ENCODE results near the gene TDP1.

Gene TDP1

GRCh38 chr14:89955745-89956660 lies at the start of gene TDP1:
TDP1 (plus strand) TSS chr14:89955927; CDS start chr14:89963115, 7,188 bp downstream.
- peak; percentile 98 for DNase-seq (ENCODE audit: low spot score)

DNA sequence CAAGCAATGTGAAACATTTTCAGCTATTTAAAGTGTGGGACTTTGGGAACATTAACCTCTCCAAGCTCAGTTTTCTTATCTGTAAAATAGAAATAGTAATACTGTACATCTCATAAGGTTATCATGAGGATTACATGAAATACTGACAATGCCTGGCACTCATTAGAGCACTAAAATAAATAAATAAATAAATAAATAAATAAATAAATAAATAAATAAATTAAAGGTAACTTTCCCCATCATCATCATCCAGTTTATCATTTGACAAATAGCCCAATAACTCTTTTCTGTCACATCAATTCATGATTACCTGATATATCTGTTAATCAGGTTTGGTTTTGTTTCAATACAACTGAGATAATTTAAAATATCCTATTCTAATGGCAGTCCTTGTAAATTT lies 49.7 kb upstream of the TDP1 start:
- DNase-seq (ENCODE audit: low spot score), result no peak

- DNase-seq (ENCODE audit: low spot score), result no peak
Measured at GRCh38 chr14:89907655-89908054, 48.1 kb upstream of the TDP1 start.

DNA sequence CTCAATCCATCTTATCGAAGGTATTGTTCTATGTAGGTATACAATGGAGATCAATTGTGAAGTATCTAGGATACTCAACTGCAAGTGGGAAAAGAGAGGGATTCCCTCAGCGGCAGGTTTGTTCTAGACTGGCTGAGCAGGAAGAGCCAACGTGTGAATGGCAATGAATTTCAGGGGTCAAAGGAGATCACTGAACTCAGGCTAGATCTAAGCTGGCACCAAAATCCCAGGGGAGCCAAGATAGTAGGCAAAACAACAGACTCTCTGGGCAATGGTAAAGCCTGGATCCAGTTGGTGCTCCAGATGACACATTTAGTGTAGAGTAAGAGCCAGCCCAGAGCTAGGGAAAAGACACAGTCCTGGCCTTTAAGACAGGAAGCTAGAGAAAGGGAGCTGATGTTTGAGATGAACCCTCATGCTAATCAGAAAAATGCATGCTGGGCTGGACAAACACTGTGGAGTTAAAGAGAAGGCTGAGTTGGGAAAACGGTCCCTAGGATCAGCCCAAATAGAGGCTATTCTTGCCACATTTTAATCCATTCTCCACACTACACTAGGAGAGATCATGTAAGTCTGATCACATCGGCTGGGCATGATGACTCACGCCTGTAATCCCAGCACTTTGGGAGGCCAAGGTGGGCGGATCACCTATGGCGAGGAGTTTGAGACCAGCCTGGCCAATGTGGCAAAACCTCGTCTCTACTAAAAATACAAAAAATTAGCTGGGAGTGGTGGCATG lies 46.8 kb upstream of the TDP1 start:
- DNase-seq (ENCODE audit: low spot score), result no peak

GRCh38 chr14:89909586-89909985 lies 46.1 kb upstream of the TDP1 start:
- no peak for DNase-seq (ENCODE audit: low spot score)

- DNase-seq (ENCODE audit: low spot score), result peak; percentile 16
Measured at GRCh38 chr14:89910691-89911009, 45.1 kb upstream of the TDP1 start.

DNA sequence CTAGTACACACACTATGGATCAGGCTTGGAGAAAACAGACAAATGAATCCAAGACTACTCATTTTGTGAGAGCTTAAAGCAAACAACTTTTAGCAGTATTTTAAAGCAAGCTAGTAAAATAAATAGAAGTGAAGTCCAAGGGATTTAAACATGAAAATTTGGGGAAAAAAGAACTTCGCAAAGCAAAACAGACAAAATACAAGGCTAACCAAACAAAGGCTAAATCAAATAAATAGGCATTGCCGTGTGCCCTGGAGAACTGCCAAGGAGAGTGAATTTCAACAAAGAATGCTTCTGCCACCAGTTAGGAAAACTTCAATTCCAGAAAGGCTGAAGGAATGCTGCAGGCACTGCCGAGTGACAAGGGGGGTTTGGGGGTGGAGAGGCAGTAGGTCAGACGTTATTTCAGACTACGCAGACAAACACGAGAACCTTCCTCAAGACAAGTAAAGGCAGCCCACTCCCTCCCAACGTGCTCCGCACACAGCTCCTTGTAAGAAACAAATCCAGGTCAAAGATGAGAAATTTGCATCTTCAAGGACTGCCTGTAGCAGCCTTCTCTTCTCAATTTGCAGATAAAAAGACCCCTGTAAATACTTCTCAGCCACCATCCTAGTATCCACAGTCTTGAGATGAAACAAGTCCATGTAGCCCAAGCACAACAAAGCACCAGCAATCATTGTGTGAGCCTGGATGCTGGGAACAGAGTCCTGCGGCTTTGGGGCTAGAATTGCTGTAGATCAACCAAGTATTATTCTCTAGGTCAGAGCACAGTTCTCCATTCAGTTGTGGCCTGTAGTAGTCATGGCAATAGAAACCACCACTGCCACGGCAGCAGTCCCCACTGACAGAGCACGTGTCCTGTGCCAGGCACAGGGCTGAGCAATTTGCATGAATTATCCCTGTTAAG lies 44.5 kb upstream of the TDP1 start:
- peak; percentile 66 for DNase-seq (ENCODE audit: low spot score)

DNA sequence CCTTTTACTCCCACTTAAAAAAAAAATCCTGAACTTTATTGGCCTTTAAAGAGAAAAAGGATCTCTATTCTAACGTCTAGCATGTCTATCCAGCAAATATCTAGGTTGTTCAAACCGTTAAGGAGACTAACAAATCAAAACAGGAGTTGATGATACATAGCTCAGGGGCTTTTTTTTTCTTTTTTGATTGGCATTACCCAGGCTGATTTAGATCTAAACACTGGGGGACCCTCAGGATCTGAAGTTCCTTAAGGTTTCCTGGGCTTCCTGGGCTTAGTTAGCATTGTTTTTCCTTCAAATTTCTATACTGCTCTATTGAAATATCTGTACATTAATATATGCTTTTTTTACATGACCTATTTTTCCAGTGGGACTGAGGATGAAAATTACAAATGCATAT lies 43.5 kb upstream of the TDP1 start:
- no peak for DNase-seq (ENCODE audit: low spot score)

DNA sequence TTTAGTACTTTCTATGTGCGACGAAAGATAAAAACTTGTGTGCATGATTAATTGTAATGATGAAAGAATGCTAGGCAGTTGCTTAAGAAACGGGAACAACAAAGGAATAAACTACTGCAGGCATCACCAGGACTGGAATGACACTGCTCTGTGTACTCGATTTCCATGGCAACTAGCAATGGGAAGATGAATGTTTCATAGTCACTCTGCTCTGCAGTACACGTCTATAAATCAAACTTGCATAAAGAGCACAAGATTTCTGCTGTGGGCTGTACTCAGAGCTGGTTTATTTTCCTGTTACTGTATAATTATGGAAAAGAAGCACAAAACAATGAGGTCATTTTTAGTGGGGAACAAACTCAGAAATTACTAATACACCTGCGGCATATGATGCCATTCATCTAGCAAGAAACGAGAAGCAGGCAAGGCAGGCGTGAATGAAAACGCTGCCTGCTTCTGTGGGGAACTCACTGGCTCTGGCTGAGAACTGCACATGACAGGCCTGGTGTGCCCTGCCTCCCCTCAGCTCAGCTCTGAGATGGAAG lies 43.0 kb upstream of the TDP1 start:
- peak; percentile 93 for DNase-seq (ENCODE audit: low spot score)

DNA sequence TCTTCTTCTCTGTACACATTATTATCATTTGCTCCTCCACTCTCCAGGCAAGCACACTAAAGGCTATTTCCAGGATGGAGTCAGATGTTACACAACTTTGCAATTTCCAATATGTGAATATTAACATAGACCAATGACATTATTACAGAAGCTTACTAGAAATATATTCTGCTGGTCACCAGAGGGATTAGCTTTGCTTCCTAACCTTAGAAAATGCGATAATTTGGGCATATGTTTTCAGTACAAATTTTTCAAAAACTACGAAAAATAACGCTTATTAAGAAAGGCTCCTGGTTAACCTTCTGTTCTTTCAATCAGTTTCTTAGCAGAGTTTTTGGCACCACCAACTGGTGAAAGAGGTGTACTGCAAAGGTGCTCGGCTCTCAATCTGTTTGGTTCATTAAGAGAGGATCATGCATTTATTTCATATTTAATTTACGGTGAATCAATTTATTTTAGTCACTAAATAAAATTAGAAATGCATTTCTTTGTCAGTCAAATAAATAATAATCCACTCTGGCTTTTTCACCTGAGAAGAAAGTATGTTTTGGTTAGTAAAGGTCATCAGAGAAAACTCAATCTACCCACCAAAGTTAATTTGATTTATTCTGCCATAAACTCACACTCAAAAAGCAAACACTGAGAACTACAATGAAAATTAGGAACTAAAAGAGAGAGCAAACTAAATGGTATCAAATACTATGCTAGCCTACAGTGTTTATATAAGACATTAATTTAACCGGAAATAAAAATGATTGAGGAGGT lies 40.4 kb upstream of the TDP1 start:
- DNase-seq (ENCODE audit: low spot score), result peak; percentile 63

DNA sequence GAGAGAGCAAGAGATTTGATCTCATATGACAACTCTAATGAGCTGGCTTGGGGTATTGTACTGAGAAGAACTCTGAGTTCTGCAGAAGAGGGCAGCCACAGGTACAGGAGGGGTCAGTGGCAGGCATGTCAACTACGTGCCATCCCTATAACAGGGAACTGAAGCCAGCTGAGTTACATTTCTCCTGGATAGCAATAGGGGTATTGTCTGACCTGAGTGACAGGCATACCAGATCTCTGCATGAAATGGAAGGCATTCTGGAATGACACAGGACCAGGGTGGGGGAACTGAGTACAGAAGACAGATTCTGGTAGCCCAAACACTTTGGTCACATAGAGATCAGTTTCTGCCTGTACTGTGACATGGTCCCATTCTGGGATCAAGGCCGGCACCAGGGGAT lies 37.0 kb upstream of the TDP1 start:
- DNase-seq (ENCODE audit: low spot score), result no peak

GRCh38 chr14:89920056-89920455 lies 35.7 kb upstream of the TDP1 start:
- DNase-seq (ENCODE audit: low spot score), result no peak

- DNase-seq (ENCODE audit: low spot score), result no peak
Measured at GRCh38 chr14:89921346-89921745, 34.4 kb upstream of the TDP1 start.

DNA sequence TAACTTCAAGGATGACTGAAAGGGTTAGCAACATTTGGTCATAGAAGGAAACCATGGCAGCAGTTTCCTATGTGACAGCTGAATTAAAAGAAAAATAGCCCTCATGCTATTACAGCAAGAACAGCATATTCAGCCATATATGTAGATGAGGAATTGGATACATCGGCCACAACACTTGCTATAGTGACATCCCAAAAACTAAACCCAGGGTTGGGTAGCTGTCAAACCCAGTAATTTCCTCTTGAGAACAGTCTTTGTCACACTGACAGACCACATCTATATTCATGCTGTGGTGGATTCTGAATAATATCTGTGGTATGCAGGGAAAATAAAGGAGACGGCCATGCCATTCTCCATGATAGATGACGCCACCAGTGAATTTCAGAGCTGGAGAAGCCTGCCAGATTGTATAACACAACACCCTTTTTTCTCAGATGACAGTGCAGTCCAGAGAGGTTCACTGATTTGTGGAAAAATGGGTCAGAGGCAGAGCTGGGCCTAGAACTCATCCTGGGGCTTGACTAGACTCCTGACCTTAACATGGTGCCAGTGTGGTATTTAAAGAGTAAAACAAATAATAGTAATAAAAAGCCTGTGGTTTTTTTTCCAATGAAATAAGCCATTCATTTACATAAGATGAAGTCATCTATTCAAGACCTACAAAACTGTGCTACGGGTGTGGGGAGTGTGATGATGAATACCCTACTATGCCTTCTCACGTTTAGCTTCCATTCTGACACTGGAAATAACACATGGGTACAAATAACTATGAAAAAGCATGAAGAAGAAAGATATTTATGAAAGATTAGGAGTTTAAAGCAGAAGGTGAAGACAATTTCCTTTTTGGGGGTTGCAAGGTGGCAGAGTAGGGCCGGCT lies 33.5 kb upstream of the TDP1 start:
- DNase-seq (ENCODE audit: low spot score), result peak; percentile 78

DNA sequence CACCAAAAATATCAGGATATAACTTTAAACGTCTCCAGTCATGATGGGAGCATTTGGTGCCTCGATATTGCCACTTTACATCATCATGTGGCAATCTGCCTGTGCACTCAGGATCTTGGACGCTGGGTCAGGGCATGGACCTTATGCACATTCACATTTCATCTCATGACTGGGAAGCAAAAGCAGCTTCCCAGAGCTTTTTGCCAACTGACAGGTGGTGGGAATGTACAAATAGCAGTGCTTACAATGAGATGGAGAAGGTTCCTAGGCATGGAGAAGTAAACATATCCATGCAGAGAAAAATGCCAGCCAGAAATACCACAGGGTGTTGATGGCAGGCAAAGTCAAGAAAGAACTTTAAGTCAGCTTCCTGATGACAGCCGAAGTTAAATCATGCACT lies 31.5 kb upstream of the TDP1 start:
- DNase-seq (ENCODE audit: low spot score), result no peak

DNA sequence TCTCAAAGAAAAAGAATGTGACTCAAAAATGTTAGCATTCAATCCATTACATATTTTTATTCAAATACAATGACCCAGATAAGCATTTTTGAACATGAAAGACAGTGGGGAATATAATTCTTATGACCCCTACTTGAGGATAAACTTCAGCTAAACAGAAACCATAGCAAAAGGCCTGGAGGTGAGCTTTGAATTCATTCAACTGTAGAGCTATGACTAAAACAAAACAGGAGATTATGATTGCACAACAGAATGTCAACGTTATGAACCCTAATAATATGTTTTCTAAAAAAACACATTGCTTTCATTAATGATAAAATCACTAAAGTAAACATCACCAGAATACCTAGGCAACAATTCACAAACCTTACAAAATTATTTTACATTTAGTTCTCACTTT lies 29.0 kb upstream of the TDP1 start:
- DNase-seq (ENCODE audit: low spot score), result peak; percentile 50

DNA sequence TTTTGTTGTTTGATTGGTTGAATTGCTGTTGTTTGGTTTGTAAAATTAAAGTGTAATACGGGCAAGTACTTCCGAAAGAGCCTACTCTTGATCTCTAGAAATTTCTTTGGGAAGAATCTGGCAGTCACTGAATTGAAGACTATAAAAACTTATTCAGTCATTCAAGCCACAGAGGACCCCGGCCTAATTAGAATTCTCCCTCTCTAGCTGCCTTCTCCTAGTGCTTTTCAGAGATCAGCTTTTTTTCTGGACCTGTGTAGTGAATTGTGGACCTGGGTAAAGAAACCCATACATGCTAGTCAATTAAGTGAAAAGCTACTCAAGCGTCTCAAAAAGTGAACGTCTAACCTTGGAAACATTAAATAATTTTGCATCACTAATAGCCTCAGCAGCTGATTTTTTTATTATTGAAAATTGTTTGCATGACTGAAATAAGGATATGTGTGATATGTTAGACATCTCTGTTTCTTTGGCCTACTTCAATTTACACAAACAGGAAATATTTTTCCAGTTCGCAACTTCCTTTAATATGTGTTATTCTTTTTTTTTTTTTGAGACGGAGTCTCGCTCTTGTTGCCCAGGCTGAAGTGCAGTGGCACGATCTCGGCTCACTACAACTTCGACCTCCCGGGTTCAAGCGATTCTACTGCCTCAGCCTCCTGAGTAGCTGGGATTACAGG lies 28.4 kb upstream of the TDP1 start:
- no peak for DNase-seq (ENCODE audit: low spot score)

GRCh38 chr14:89933002-89933401 lies 22.7 kb upstream of the TDP1 start:
- DNase-seq (ENCODE audit: low spot score), result no peak

GRCh38 chr14:89936654-89937185 lies 19.0 kb upstream of the TDP1 start:
- DNase-seq (ENCODE audit: low spot score), result no peak
